SIG-M5 treated with dmso at 0.1 percent for 504 hours (cell line): ENCODE measurements around the gene MS4A8.
A peak's percentile ranks its signal among the peaks of the same experiment; 100 is the strongest.
"Not testable (repeated sequence)": the region's sequence is repeated elsewhere in the genome, so short reads cannot be mapped to it uniquely, and the experiment has no call there.

Experiments used
- DNase-seq: peaks from one replicate; lab custom pipeline; 2025; ENCODE audit not compliant: unreplicated experiment; lab: John Stamatoyannopoulos, UW

MS4A8 gene

DNA sequence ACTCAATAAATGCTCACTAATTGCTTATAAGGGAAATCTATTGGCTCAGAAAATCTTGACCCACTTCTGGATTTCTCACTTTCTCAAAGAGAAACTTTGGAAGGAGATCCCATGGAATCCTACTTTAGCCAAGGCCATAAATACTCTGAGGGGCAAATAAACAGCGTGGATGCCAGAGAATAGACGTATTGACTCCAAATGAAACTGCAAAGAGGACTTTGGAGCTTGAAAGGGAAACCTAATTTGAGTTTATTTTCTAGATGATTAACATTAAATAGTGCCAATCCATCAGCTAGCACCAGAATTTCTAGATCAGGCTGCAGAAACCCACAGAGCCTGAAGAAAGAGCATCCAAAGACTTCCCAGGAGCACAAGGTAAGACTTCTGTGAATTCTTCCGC, 25.0 kb downstream of the MS4A8 start, which contains the start of gene MS4A18:
TSS of gene MS4A18 (plus strand) at position 301 of the 400 bp plus-strand sequence.
- DNase-seq = no peak

DNA sequence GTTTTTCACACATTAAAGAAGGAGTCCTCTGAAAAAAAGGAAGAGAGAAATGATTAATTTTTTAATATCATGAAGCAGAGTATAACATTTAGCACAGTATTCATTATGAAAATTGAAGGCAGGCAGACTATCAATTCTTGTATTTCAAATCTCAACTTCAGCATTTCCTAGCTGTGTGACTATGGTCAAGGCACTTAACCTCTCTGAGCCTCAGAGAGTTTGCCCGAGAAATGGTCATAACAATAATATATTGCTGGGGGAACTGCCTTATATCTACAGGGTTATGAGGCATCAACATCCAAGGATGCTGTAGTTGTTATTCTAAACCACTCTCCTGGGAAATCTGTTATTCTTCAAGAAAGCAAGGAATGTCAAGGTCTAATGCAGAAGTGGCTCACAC, 26.2 kb downstream of the MS4A8 start:
- DNase-seq = no peak

DNA sequence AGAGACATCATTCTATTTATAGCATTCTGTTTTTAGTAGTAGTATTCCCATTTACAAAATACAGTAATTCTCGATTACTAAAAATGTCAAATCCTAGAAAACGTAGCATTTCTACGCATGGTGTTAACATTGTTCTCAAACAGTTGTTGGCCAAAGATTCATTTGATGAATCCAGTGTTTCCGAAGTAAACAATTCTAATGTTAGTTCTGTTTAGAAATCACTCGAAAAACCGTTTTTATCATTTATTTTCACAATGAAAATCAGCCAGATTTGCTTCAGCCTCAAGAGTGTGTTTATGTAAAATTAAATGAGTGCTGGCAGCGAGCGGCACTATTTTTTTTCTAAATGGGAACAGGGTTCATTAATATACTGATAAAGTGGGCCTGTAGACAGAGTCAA, 32.2 kb downstream of the MS4A8 start:
- no peak for DNase-seq

DNA sequence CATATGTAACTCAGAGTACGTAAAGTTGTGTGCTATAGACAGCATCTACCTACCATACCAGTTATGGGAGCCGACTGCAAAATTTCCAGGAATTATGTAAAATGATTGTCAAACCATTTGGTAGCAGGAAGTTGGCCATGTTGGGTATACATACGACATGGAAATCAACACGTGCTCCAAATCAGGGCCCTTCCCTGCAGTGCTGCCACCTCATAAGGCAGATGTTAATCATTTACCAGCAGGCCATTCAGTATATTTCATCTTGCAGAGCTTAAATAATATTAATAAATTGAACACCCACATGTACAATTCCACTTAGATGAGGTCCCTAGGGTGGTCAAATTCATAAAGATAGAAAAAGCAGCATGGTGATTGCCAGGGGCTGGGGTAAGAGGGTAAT, 34.9 kb downstream of the MS4A8 start:
- no peak for DNase-seq

DNA sequence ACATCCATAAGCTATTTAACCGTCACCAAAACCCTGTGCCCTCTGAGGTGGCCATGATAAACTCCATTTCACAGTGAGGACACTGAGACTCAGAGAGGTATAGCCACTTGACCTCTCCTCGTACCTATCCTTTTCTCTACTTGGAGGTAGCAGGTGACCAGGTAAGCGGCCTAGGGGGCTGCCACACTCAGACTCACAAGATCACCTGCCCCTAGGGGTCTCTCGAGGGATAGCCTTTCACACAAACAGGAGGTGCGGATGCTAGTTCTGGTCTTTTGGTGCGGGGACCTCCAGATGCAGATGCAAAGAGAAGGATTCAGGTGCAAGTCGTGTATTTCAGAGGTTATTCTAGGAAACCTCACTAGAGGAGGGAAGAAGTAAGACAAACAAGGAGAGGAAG, 39.7 kb downstream of the MS4A8 start:
- DNase-seq = no peak

GRCh38 chr11:60740573-60740972, 41.2 kb downstream of the MS4A8 start:
- no peak for DNase-seq

GRCh38 chr11:60741421-60741820, 42.0 kb downstream of the MS4A8 start:
- no peak for DNase-seq

DNA sequence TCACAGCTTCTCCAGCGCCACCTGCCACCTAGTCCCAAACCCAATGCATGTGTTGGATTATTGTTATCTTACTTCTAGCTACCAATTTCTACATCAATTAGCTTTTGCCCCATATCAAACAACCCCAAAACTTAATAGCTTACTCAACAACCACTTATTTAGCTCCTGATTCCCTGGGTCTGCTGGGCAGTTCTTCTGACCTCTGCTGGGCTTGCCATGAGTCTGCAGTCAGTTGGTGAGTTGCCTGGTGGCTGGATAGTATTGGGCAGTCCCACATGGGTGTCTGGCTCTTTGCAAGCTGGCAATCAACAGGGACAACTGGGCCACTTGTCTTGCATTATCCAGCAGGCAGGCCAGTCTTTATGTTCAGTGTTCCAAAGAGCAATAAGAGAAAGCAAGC, 43.6 kb downstream of the MS4A8 start:
- no peak for DNase-seq

- no peak for DNase-seq
Observed at GRCh38 chr11:60744114-60744513, 44.7 kb downstream of the MS4A8 start.

DNA sequence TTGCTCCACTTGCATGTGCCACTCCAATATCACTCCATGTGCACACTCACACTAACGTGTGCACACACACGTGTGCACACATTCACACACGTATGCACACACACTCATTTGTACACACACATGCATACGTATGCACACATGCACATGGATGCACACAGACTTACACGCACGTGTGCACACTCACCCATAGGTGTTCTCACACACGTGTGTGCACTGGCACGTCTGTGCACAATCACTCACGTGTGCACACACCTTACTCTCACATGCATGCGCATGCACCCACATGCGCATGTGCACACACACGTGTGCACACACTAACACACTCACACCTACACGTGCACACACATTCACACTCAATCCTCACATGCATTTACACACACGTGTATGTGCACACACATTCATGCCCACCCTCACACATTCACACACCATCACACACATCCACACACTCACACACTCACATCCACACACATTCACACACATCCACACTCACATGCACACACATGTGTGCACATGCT, 48.0 kb downstream of the MS4A8 start:
- DNase-seq = no peak

- DNase-seq = no peak
Observed at GRCh38 chr11:60748225-60748624, 48.8 kb downstream of the MS4A8 start.

- DNase-seq = no peak
Observed at GRCh38 chr11:60748821-60749220, 49.4 kb downstream of the MS4A8 start.

DNA sequence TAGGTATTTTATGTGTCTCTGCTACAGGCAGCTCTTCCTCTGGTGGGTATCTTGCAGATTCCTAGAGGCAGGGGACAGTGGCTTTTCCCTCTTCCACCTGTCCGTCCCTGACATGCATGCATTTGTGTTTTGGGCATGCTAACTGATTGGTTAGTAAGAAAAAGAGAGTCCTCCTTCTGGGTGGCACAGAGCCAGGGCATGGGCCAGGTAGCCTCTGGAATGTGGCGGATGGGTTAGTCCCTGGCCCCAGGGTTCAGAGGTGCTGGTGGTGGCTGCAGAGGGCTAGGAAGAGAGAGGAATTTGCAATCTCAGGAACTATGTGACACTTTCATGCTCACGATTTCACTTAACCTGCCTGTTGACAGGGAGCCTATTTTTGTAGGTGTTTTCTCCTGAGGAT, 51.5 kb downstream of the MS4A8 start:
- DNase-seq = no peak

GRCh38 chr11:60753309-60753708, 53.9 kb downstream of the MS4A8 start:
- DNase-seq = no peak

GRCh38 chr11:60754887-60755286, 55.5 kb downstream of the MS4A8 start:
- DNase-seq = no peak

- peak; percentile 37 for DNase-seq
Observed at GRCh38 chr11:60756307-60757032, 57.1 kb downstream of the MS4A8 start, which contains the start of gene MS4A15. MS4A15 (plus strand) TSS chr11:60756867; CDS start chr11:60763734, 6,867 bp downstream.

- no peak for DNase-seq
Observed at GRCh38 chr11:60757231-60757800, 57.9 kb downstream of the MS4A8 start.

- DNase-seq = not testable (repeated sequence)
Observed at GRCh38 chr11:60758671-60759070, 59.3 kb downstream of the MS4A8 start.

GRCh38 chr11:60759438-60760225, 60.2 kb downstream of the MS4A8 start:
- peak; percentile 46 for DNase-seq

- DNase-seq = no peak
Observed at GRCh38 chr11:60761436-60762190, 62.2 kb downstream of the MS4A8 start.
